Endothelial cell of umbilical vein (primary cell): ENCODE measurements around the gene BRCA1. TPM values are rescaled to one million over a fixed set of nuclear protein-coding genes. Genes with fewer than 3 reads are reported as not detected.
"Not testable (repeated sequence)": the region's sequence is repeated elsewhere in the genome, so short reads cannot be mapped to it uniquely, and the experiment has no call there.

ENCODE experiments used
- BruUV-seq: library from RNA; stranded (reverse); fragments of 400-500 nt; replicated peaks from 2 replicates; lab custom pipeline; 2021; lab: Mats Ljungman, UMichigan
- CTCF ChIA-PET: fragments of 300-600, 350-600 bp; sonication (Branson Sonifier 250); formaldehyde crosslinking; loops from one replicate; lab custom pipeline; 2021; ENCODE audit warnings: antibody characterized with exemption, inconsistent platforms; lab: Charles Lee
- POLR2A ChIA-PET: fragments of 300-600, 350-600 bp; sonication (Branson Sonifier 250); formaldehyde crosslinking; loops from one replicate; lab custom pipeline; 2021; ENCODE audit warnings: antibody characterized with exemption, inconsistent platforms; lab: Charles Lee
- DNase-seq: peaks from one replicate; pipeline ENCODE4 v3.0.0-alpha.2; 2011; ENCODE audit warnings: low read depth, low spot score
- FAIRE-seq: peaks from 2 replicates; lab custom pipeline; 2011; peaks lifted over from hg19 to GRCh38; lab: Jason Lieb, UNC
- H2AFZ ChIP-seq: 2 replicates; pipeline ENCODE4 v1.6.0; 2012; ENCODE audit warnings: low read depth, low read length, control low read depth, inconsistent platforms
- H3K27ac ChIP-seq: 2 replicates; pipeline ENCODE4 v1.5.1; 2011; ENCODE audit warnings: low read depth, mild to moderate bottlenecking, control low read depth, low read length, moderate library complexity; ENCODE audit not compliant: insufficient read depth
- H3K27me3 ChIP-seq, 2 experiments: 2 replicates each; pipeline versions ENCODE4 v1.6.0 to v1.6.1; 2011; ENCODE audit warnings: low read length in 2 of 2, mixed read lengths in 1 of 2; ENCODE audit not compliant: control insufficient read depth in 2 of 2, insufficient read depth in 2 of 2
- H3K36me3 ChIP-seq, 2 experiments: 2 replicates in 1 of 2; 3 replicates in 1 of 2; pipeline ENCODE4 v1.5.1; 2011; ENCODE audit warnings: low read length in 2 of 2, mild to moderate bottlenecking in 1 of 2, moderate library complexity in 1 of 2; ENCODE audit not compliant: control insufficient read depth in 2 of 2, insufficient read depth in 2 of 2; ENCODE audit errors: extremely low read depth in 1 of 2
- H3K4me1 ChIP-seq: 3 replicates; pipeline ENCODE4 v1.5.1; 2011; ENCODE audit warnings: mild to moderate bottlenecking, low read length; ENCODE audit not compliant: control insufficient read depth, insufficient read depth; ENCODE audit errors: extremely low read depth
- H3K4me2 ChIP-seq: 2 replicates; pipeline ENCODE4 v1.6.1; 2011; ENCODE audit warnings: low read length, control low read depth, mixed read lengths; ENCODE audit not compliant: insufficient read depth
- H3K4me3 ChIP-seq, 3 experiments: fragments of 200-600 bp in 1 of 3; sonication (generic), shearing (Covaris generic) in 1 of 3; replicated peaks in 1 of 3; 2 replicates each; pipeline ENCODE4 v1.5.1; 2011 to 2016; ENCODE audit warnings: control low read depth in 3 of 3, low read length in 3 of 3, mild to moderate bottlenecking in 2 of 3, inconsistent platforms in 1 of 3, low read depth in 1 of 3, moderate library complexity in 1 of 3; ENCODE audit not compliant: insufficient read depth in 1 of 3
- H3K79me2 ChIP-seq: 2 replicates; pipeline ENCODE4 v1.6.0; 2012; ENCODE audit warnings: low read length, inconsistent platforms; ENCODE audit not compliant: control insufficient read depth, insufficient read depth
- H3K9ac ChIP-seq: replicated peaks from 2 replicates; pipeline ENCODE3; 2011; ENCODE audit warnings: low read length, control low read depth; ENCODE audit not compliant: insufficient read depth; ENCODE audit errors: extremely low read depth
- H3K9me1 ChIP-seq: replicated peaks from 3 replicates; pipeline ENCODE4 v1.6.0; 2011; ENCODE audit warnings: mild to moderate bottlenecking, low read length; ENCODE audit not compliant: control insufficient read depth, insufficient read depth; ENCODE audit errors: extremely low read depth
- H3K9me3 ChIP-seq: replicated peaks from 2 replicates; pipeline ENCODE4 v1.5.1; 2012; ENCODE audit warnings: low read length, inconsistent platforms; ENCODE audit not compliant: control insufficient read depth, insufficient read depth
- H4K20me1 ChIP-seq: replicated peaks from 2 replicates; pipeline ENCODE3; 2011; ENCODE audit warnings: mild to moderate bottlenecking, low read length; ENCODE audit not compliant: control insufficient read depth, insufficient read depth; ENCODE audit errors: extremely low read depth
- CTCF ChIP-seq, 2 donors: IDR thresholded peaks; 1 replicate in 1 of 2; 2 replicates in 1 of 2; pipeline ENCODE4 v1.5.1; 2011; ENCODE audit warnings: low read length in 2 of 2, mild to moderate bottlenecking in 2 of 2, moderate library complexity in 2 of 2, control low read depth in 1 of 2, inconsistent platforms in 1 of 2, low read depth in 1 of 2; ENCODE audit not compliant: insufficient read depth in 1 of 2; ENCODE audit errors: extremely low read depth in 1 of 2
- EZH2 ChIP-seq: IDR thresholded peaks from 2 replicates; pipeline ENCODE4 v1.6.1; 2012; ENCODE audit warnings: borderline replicate concordance, low read depth, mild to moderate bottlenecking, moderate library complexity, low read length, inconsistent platforms; ENCODE audit not compliant: severe bottlenecking
- FOS ChIP-seq: IDR thresholded peaks from 2 replicates; pipeline ENCODE4 v1.6.1; 2011; ENCODE audit warnings: mild to moderate bottlenecking, low read length, moderate library complexity, borderline replicate concordance; ENCODE audit not compliant: insufficient read depth
- GATA2 ChIP-seq: IDR thresholded peaks from 2 replicates; pipeline ENCODE4 v1.7.0; 2011; ENCODE audit warnings: low read depth, mild to moderate bottlenecking, moderate library complexity, mixed read lengths, low read length; ENCODE audit not compliant: insufficient read length, insufficient read depth
- JUN ChIP-seq: IDR thresholded peaks from 2 replicates; pipeline ENCODE4 v1.6.1; 2011; ENCODE audit warnings: borderline replicate concordance, low read depth; ENCODE audit not compliant: insufficient read length, insufficient read depth
- MAX ChIP-seq: IDR thresholded peaks from 2 replicates; pipeline ENCODE4 v1.6.1; 2011; ENCODE audit not compliant: insufficient read depth, insufficient read length
- MYC ChIP-seq: IDR thresholded peaks from one replicate; pipeline ENCODE4 v1.6.1; 2011; ENCODE audit warnings: mild to moderate bottlenecking, low read depth, low read length
- POLR2A ChIP-seq: IDR thresholded peaks from 2 replicates; pipeline ENCODE4 v1.6.1; 2012; ENCODE audit warnings: low read depth, mild to moderate bottlenecking, control low read depth, low read length
- POLR2AphosphoS5 ChIP-seq: IDR thresholded peaks from 2 replicates; pipeline ENCODE4 v1.6.1; 2012; ENCODE audit warnings: low read depth, mild to moderate bottlenecking, control low read depth, low read length, moderate library complexity; ENCODE audit not compliant: insufficient read depth
- dilution Hi-C: fragments of 300-500 bp; cut with MboI; formaldehyde crosslinking; loops from one replicate; pipeline ENCODE4 v1.15.0; 2019; ENCODE audit warnings: low sequenced_read_pairs; ENCODE audit not compliant: extremely low pct_ligation_motif_present
- intact Hi-C: fragments of 100-400 bp; cut with micrococcal nuclease; formaldehyde crosslinking; loops from one replicate; pipeline ENCODE4 v1.10.0; 2022
- polyA plus RNA-seq, 4 experiments: library from polyadenylated mRNA; depleted of rRNA in 3 of 4; stranded (reverse) in 3 of 4; unstranded in 1 of 4; fragments of >200 nt; gene quantifications; 2 replicates each; pipeline versions ENCODE4 v1.2.1 to v1.2.3, GENCODE V29; 2011 to 2012; ENCODE audit warnings: missing spikeins in 1 of 4
- total RNA-seq: library from RNA; stranded (reverse); gene quantifications from 2 replicates; pipeline ENCODE4 v1.2.3, GENCODE V29; 2021

BRCA1 gene
- total and polyA plus RNA-seq, 2 donors (not counting 3 experiments of a cell fraction or from before 2014, with no cell fraction given): 14.3 to 29.0 TPM

- ChIA-PET POLR2A (no interaction called here), CTCF (interaction anchor here (0.8 to 1.5 kb wide), 4 partner anchors 14 to 105 kb away, joined by 3 to 7 read pairs (median 4); no protein-coding TSS in a partner anchor)
- no TSS peak for BruUV-seq
- peak; percentile 42 for DNase-seq
- intact Hi-C loops: no loop called here
- Histone ChIP-seq H3K9me1 (no peaks in the 10 kb centered on the region), H3K27ac (peak overlapping the region; percentile 6), H3K9ac (no peak overlapping the region), H2AFZ (peak overlapping the region; percentile 34), H3K36me3 (no peaks in the 10 kb centered on the region), H3K27me3 (no peaks in the 10 kb centered on the region), H3K4me1 (peaks cover 14% of the 10 kb centered on the region), H4K20me1 (no peaks in the 10 kb centered on the region), H3K9me3 (no peaks in the 10 kb centered on the region), H3K4me2 (peak overlapping the region; percentile 9), H3K4me3 (no peak overlapping the region), H3K79me2 (peaks cover 7% of the 10 kb centered on the region)
- no peak for TF ChIP-seq GATA2
- TF ChIP-seq MAX: no peak
- TF ChIP-seq MYC: no peak
- TF ChIP-seq POLR2AphosphoS5: no peak
- TF ChIP-seq EZH2: no peak
- TF ChIP-seq POLR2A: no peak
- TF ChIP-seq CTCF (IDR thresholded peaks at IDR 0.05; ENCODE audit: extremely low read depth in 1 of 2, insufficient read depth in 1 of 2, low read depth in 1 of 2, low read length in 2 of 2): no peak
- no peak for TF ChIP-seq JUN
- no peak for TF ChIP-seq FOS
- FAIRE-seq: no peak
- dilution Hi-C loops: no loop called here
Observed at GRCh38 chr17:43129671-43130010, 4.5 kb upstream of the BRCA1 start.

GRCh38 chr17:43127333-43127876 is 2.2 kb upstream of the BRCA1 start:
- POLR2A ChIA-PET: not testable (repeated sequence)

More at GRCh38 chr17:43127333-43127876, 2.2 kb upstream of the BRCA1 start:
- H3K9ac ChIP-seq, CTCF ChIA-PET, DNase-seq, H3K9me1 ChIP-seq, H2AFZ ChIP-seq, H3K9me3 ChIP-seq, H3K36me3 ChIP-seq, BruUV-seq, dilution Hi-C loops, intact Hi-C loops, H4K20me1 ChIP-seq, H3K27ac ChIP-seq, H3K4me3 ChIP-seq, H3K4me2 ChIP-seq, H3K79me2 ChIP-seq, FAIRE-seq, H3K27me3 ChIP-seq: not testable (repeated sequence)
- H3K4me1 ChIP-seq: peaks cover 14% of the 10 kb centered on the region
